Parathyroid adenoma (tissue), 2 donors: ENCODE measurements around the gene GFOD2.

Experiments
- H2AFZ ChIP-seq: fragments of 300-600 bp; sonication (generic); one replicate; pipeline ENCODE4 v1.7.0; 2017; ENCODE audit warnings: antibody characterized with exemption, mild to moderate bottlenecking
- H3K27ac ChIP-seq: fragments of 300-600 bp; sonication (generic); one replicate; pipeline ENCODE4 v1.7.0; 2017
- H3K27me3 ChIP-seq: fragments of 300-600 bp; sonication (generic); one replicate; pipeline ENCODE4 v1.7.0; 2017; ENCODE audit warnings: low read length; ENCODE audit not compliant: control insufficient read depth, insufficient read depth
- H3K36me3 ChIP-seq: fragments of 300-600 bp; sonication (generic); one replicate; pipeline ENCODE4 v1.7.0; 2017; ENCODE audit warnings: low read length; ENCODE audit not compliant: control insufficient read depth, insufficient read depth
- H3K4me1 ChIP-seq: fragments of 300-600 bp; sonication (generic); one replicate; pipeline ENCODE4 v1.7.0; 2017; ENCODE audit warnings: control low read depth
- H3K4me2 ChIP-seq: fragments of 300-600 bp; sonication (generic); one replicate; pipeline ENCODE4 v1.7.0; 2017; ENCODE audit warnings: low read length
- H3K4me3 ChIP-seq: fragments of 300-600 bp; sonication (generic); one replicate; pipeline ENCODE4 v1.7.0; 2017; ENCODE audit warnings: low read depth, low read length
- H3K79me2 ChIP-seq: fragments of 300-600 bp; sonication (generic); one replicate; pipeline ENCODE4 v1.7.0; 2017; ENCODE audit warnings: control low read depth
- H3K9ac ChIP-seq: fragments of 300-600 bp; sonication (generic); one replicate; pipeline ENCODE4 v1.7.0; 2017; ENCODE audit warnings: mild to moderate bottlenecking
- H3K9me3 ChIP-seq: fragments of 300-600 bp; sonication (generic); one replicate; pipeline ENCODE4 v1.7.0; 2017; ENCODE audit warnings: low read length; ENCODE audit not compliant: control insufficient read depth
- CTCF ChIP-seq: fragments of 300-600 bp; sonication (generic); IDR thresholded peaks from one replicate; pipeline ENCODE4 v1.7.0; 2017; ENCODE audit warnings: antibody characterized with exemption, mild to moderate bottlenecking
- donor health status: primary hyperparathyroidism.

The GFOD2 gene

GRCh38 chr16:67714522-67714921, 4.6 kb downstream of the GFOD2 start:
- no peaks in the 10 kb centered on the region for H3K9me3 ChIP-seq
- TF ChIP-seq CTCF: no peak
- no peaks in the 10 kb centered on the region for H3K36me3 ChIP-seq

GRCh38 chr16:67713647-67714273, 5.4 kb downstream of the GFOD2 start:
- H3K4me3 ChIP-seq: no peak overlapping the region
- H3K4me2 ChIP-seq: no peak overlapping the region
- no peaks in the 10 kb centered on the region for H3K9me3 ChIP-seq
- peaks cover 11% of the 10 kb centered on the region for H3K4me1 ChIP-seq
- H3K27ac ChIP-seq: no peak overlapping the region
- no peaks in the 10 kb centered on the region for H3K27me3 ChIP-seq
- no peak overlapping the region for H2AFZ ChIP-seq
- no peak overlapping the region for H3K9ac ChIP-seq
- H3K36me3 ChIP-seq: no peaks in the 10 kb centered on the region
- TF ChIP-seq CTCF: no peak
- H3K79me2 ChIP-seq: peaks cover 62% of the 10 kb centered on the region

More at GRCh38 chr16:67714522-67714921, 4.6 kb downstream of the GFOD2 start:
- Histone ChIP-seq H2AFZ (no peak overlapping the region), H3K27me3 (no peaks in the 10 kb centered on the region), H3K4me3 (no peak overlapping the region), H3K4me1 (peaks cover 12% of the 10 kb centered on the region), H3K79me2 (peaks cover 62% of the 10 kb centered on the region), H3K9ac (no peak overlapping the region), H3K4me2 (no peak overlapping the region), H3K27ac (no peak overlapping the region)

- Histone ChIP-seq H3K79me2 (peaks cover 42% of the 10 kb centered on the region), H3K9ac (no peak overlapping the region), H3K4me3 (no peak overlapping the region), H2AFZ (no peak overlapping the region), H3K4me2 (no peak overlapping the region), H3K4me1 (no peaks in the 10 kb centered on the region), H3K27me3 (no peaks in the 10 kb centered on the region), H3K9me3 (no peaks in the 10 kb centered on the region), H3K36me3 (no peaks in the 10 kb centered on the region), H3K27ac (no peak overlapping the region)
- no peak for TF ChIP-seq CTCF
Observed at GRCh38 chr16:67710607-67711006, 8.5 kb downstream of the GFOD2 start.

DNA sequence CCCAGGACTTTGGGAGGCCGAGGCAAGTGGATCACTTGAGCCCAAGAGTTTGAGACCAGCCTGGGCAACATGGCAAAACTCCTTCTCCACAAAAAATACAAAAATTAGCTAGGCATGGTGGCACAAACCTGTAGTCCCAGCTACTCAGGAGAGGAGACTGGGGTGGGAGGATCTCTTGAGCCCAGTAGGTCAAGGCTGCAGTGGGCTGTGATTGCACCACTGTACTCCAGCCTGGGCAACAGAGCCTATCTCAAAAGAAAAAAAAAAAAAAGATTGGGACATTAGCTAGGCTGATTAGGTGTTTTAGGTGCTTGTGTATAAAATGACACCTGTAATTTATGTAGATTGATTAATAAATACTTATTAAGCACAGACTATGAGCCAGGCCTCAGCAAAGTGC, 10.1 kb downstream of the GFOD2 start:
- Histone ChIP-seq H3K27me3 (no peaks in the 10 kb centered on the region), H3K9ac (no peak overlapping the region), H2AFZ (no peak overlapping the region)

More for the DNA sequence above, 10.1 kb downstream of the GFOD2 start:
- Histone ChIP-seq H3K4me2 (no peak overlapping the region), H3K36me3 (no peaks in the 10 kb centered on the region), H3K79me2 (peaks cover 46% of the 10 kb centered on the region), H3K4me3 (no peak overlapping the region), H3K9me3 (no peaks in the 10 kb centered on the region), H3K27ac (no peak overlapping the region), H3K4me1 (no peaks in the 10 kb centered on the region)
- TF ChIP-seq CTCF: no peak
